Gastrocnemius medialis (tissue), 4 donors: ENCODE results near the gene GRM5.

Experiments
- CTCF ChIP-seq, 5 experiments: fragments of 450-650 bp in 3 of 5; fragments of 200-600 bp in 2 of 5; sonication (generic) in 2 of 5; IDR thresholded peaks in 4 of 5; conservative IDR thresholded peaks in 1 of 5; 1 replicate in 4 of 5; 2 replicates in 1 of 5; pipeline ENCODE4 v1.5.1; 2016 to 2019; ENCODE audit warnings: antibody characterized with exemption in 5 of 5, mild to moderate bottlenecking in 3 of 5, moderate library complexity in 3 of 5
- POLR2A ChIP-seq, 2 donors: fragments of 450-650 bp; IDR thresholded peaks; one replicate each; pipeline ENCODE4 v1.6.1; 2017; ENCODE audit warnings: antibody characterized with exemption in 2 of 2, mild to moderate bottlenecking in 2 of 2, moderate library complexity in 2 of 2

GRCh38 chr11:88644724-88645123 lies 421.1 kb downstream of the GRM5 start:
- TF ChIP-seq CTCF (IDR thresholded peaks at IDR 0.05 in 4 of 5, conservative IDR thresholded peaks at IDR 0.05 in 1 of 5) (no peak), POLR2A (IDR thresholded peaks at IDR 0.05) (no peak)
